GM12878 (cell line): ENCODE measurements around the gene C1orf21. TPM values are rescaled to one million over a fixed set of nuclear protein-coding genes. Genes with fewer than 3 reads are reported as not detected.

ENCODE experiments used
- ATAC-seq: fragments of 200-7000 bp; cut with Tn5 transposase; 3 replicates; pipeline ENCODE4 v1.9.1; 2020; ENCODE audit warnings: mild to moderate bottlenecking, moderate library complexity
- BruUV-seq: library from RNA; stranded (reverse); fragments of 400-500 nt; replicated peaks from 2 replicates; lab custom pipeline; 2021; lab: Mats Ljungman, UMichigan
- CTCF ChIA-PET: fragments of 300-600 bp; sonication (Branson Sonifier 250); formaldehyde crosslinking; extraction: SDS; loops from one replicate; lab custom pipeline; 2021; ENCODE audit warnings: inconsistent platforms; lab: Yijun Ruan, JAX
- POLR2A ChIA-PET: fragments of 350-600 bp; formaldehyde crosslinking; extraction: SDS; loops from one replicate; lab custom pipeline; 2021; ENCODE audit warnings: inconsistent platforms; lab: Charles Lee
- RAD21 ChIA-PET: fragments of 300-600 bp; sonication (Branson Sonifier 250); formaldehyde crosslinking; loops from one replicate; lab custom pipeline; 2023; ENCODE audit warnings: antibody characterized with exemption; ENCODE audit not compliant: unreplicated experiment; lab: Charles Lee
- SMC1A ChIA-PET: fragments of 300-600 bp; sonication (Branson Sonifier 250); formaldehyde crosslinking; loops from one replicate; lab custom pipeline; 2023; ENCODE audit not compliant: unreplicated experiment, uncharacterized antibody; lab: Charles Lee
- DNase-seq: peaks from one replicate; pipeline ENCODE4 v3.0.0-alpha.2; 2011; ENCODE audit warnings: low read depth, low spot score
- FAIRE-seq: peaks from 3 replicates; lab custom pipeline; 2011; peaks lifted over from hg19 to GRCh38; lab: Jason Lieb, UNC
- H2AFZ ChIP-seq: 2 replicates; pipeline ENCODE4 v1.6.0; 2011; ENCODE audit warnings: low read depth, low read length, control low read depth; ENCODE audit not compliant: control insufficient read depth
- H3K27ac ChIP-seq: 2 replicates; pipeline ENCODE4 v1.5.1; 2011; ENCODE audit warnings: control low read depth; ENCODE audit not compliant: control insufficient read depth, insufficient read depth
- H3K27me3 ChIP-seq, 2 experiments: replicated peaks in 1 of 2; 2 replicates each; pipeline versions ENCODE4 v1.6.0 to v1.6.1; 2011; ENCODE audit warnings: low read length in 1 of 2; ENCODE audit not compliant: control insufficient read depth in 2 of 2, insufficient read depth in 2 of 2
- H3K36me3 ChIP-seq, 2 experiments: 2 replicates each; pipeline ENCODE4 v1.5.1; 2011; ENCODE audit warnings: low read length in 1 of 2; ENCODE audit not compliant: control insufficient read depth in 2 of 2, insufficient read depth in 2 of 2
- H3K4me1 ChIP-seq: 2 replicates; pipeline ENCODE4 v1.6.1; 2011; ENCODE audit warnings: mild to moderate bottlenecking, low read length, moderate library complexity, mixed read lengths; ENCODE audit not compliant: control insufficient read depth, insufficient read depth
- H3K4me2 ChIP-seq: 2 replicates; pipeline ENCODE4 v1.6.0; 2011; ENCODE audit warnings: control low read depth; ENCODE audit not compliant: control insufficient read depth, insufficient read depth
- H3K4me3 ChIP-seq: fragments of 200-600 bp; sonication (generic); 2 replicates; pipeline ENCODE4 v1.5.1; 2016
- H3K79me2 ChIP-seq: 2 replicates; pipeline ENCODE4 v1.6.0; 2011; ENCODE audit warnings: low read length; ENCODE audit not compliant: control insufficient read depth, insufficient read depth
- H3K9ac ChIP-seq: 2 replicates; pipeline ENCODE4 v1.8.0; 2011; ENCODE audit warnings: low read length, control low read depth, mixed read lengths; ENCODE audit not compliant: control insufficient read depth, insufficient read depth
- H3K9me3 ChIP-seq: replicated peaks from 3 replicates; pipeline ENCODE4 v1.5.1; 2011; ENCODE audit warnings: mild to moderate bottlenecking, low read length; ENCODE audit not compliant: control insufficient read depth, insufficient read depth
- H4K20me1 ChIP-seq: 2 replicates; pipeline ENCODE4 v1.6.0; 2011; ENCODE audit not compliant: control insufficient read depth, insufficient read depth
- BMI1 ChIP-seq: fragments of 450-650 bp; IDR thresholded peaks from 2 replicates; pipeline ENCODE4 v1.6.1; 2016; ENCODE audit warnings: mild to moderate bottlenecking, moderate library complexity, borderline replicate concordance
- CHD2 ChIP-seq: IDR thresholded peaks from 2 replicates; pipeline ENCODE4 v1.6.1; 2011; ENCODE audit warnings: low read depth, low read length, improper control_type of control experiment, borderline replicate concordance
- EGR1 ChIP-seq, 2 experiments: IDR thresholded peaks; 1 replicate in 1 of 2; 2 replicates in 1 of 2; pipeline ENCODE4 v1.6.1; 2011 to 2012; ENCODE audit warnings: low read depth in 2 of 2, low read length in 2 of 2, borderline replicate concordance in 1 of 2, mild to moderate bottlenecking in 1 of 2, moderate library complexity in 1 of 2
- FOXK2 ChIP-seq: fragments of 450-650 bp; IDR thresholded peaks from 2 replicates; pipeline ENCODE4 v1.6.1; 2017; ENCODE audit warnings: mild to moderate bottlenecking, moderate library complexity
- HDAC2 ChIP-seq: fragments of 200-600 bp; sonication (generic); IDR thresholded peaks from 2 replicates; pipeline ENCODE4 v1.6.1; 2017
- MYB ChIP-seq: fragments of 150-350 bp; IDR thresholded peaks from 2 replicates; pipeline ENCODE4 v1.6.1; 2014; ENCODE audit warnings: mild to moderate bottlenecking, low read depth, low read length, borderline replicate concordance
- NRF1 ChIP-seq: conservative IDR thresholded peaks from 2 replicates; pipeline ENCODE4 v1.6.1; 2011; ENCODE audit warnings: mild to moderate bottlenecking, low read depth, low read length, improper control_type of control experiment
- POLR2A ChIP-seq: IDR thresholded peaks from 2 replicates; pipeline ENCODE4 v1.6.1; 2011; ENCODE audit warnings: low read depth, mild to moderate bottlenecking, low read length
- RB1 ChIP-seq: fragments of 450-650 bp; formaldehyde crosslinking; IDR thresholded peaks from 2 replicates; pipeline ENCODE4 v1.6.1; 2017; ENCODE audit warnings: mild to moderate bottlenecking, borderline replicate concordance
- SMC3 ChIP-seq: IDR thresholded peaks from 2 replicates; pipeline ENCODE4 v1.6.1; 2011; ENCODE audit warnings: low read length, improper control_type of control experiment, borderline replicate concordance
- SREBF2 ChIP-seq: IDR thresholded peaks from 2 replicates; pipeline ENCODE4 v1.6.1; 2012; ENCODE audit warnings: mild to moderate bottlenecking, low read length
- WRNIP1 ChIP-seq: IDR thresholded peaks from 2 replicates; pipeline ENCODE4 v1.6.1; 2011; ENCODE audit warnings: low read depth, low read length, improper control_type of control experiment, borderline replicate concordance
- ZNF217 ChIP-seq: fragments of 450-650 bp; IDR thresholded peaks from 2 replicates; pipeline ENCODE4 v1.6.1; 2017; ENCODE audit warnings: antibody characterized with exemption, mild to moderate bottlenecking
- WGBS: methylation state at CpG from one replicate; pipeline ENCODE4 v1.1.6; 2016; ENCODE audit warnings: low lambda C conversion rate; ENCODE audit not compliant: insufficient replicate concordance, insufficient coverage; ENCODE audit errors: missing lambda C conversion rate; 5-methylcytosine and 5-hydroxymethylcytosine counted together
- in situ Hi-C: fragments of 300-500 bp; cut with MboI; formaldehyde crosslinking; loops from 9 replicates; pipeline ENCODE4 v1.14.3; 2018; ENCODE audit warnings: mixed read lengths
- intact Hi-C: fragments of 100-400 bp; cut with micrococcal nuclease; formaldehyde crosslinking; loops from one replicate; pipeline ENCODE4 v1.14.2; 2022; ENCODE audit not compliant: unreplicated experiment
- polyA plus RNA-seq, 11 experiments: library from polyadenylated mRNA; depleted of rRNA in 4 of 11; unstranded in 6 of 11; stranded (reverse) in 5 of 11; fragments of >200 nt; fragmentation: Nextera tagmentation in 4 of 11; fragmentation: Illumina TruSeq in 1 of 11; extraction: Ambion mirVana in 4 of 11; extraction: Trizol in 1 of 11; gene quantifications; 1 replicate in 1 of 11; 2 replicates in 10 of 11; pipeline versions ENCODE4 v1.2.1 to v1.2.3, GENCODE V29; 2011 to 2016; ENCODE audit warnings: inconsistent platforms in 2 of 11, missing spikeins in 2 of 11, low read depth in 1 of 11
- total RNA-seq, 4 experiments: library from RNA; depleted of rRNA in 3 of 4; stranded (reverse); fragments of >200 nt in 3 of 4; fragmentation: Illumina TruSeq in 1 of 4; extraction: Trizol in 1 of 4; gene quantifications; 2 replicates each; pipeline versions ENCODE4 v1.2.1 to v1.2.3, GENCODE V29; 2013 to 2021
- TF ChIP-seq, protein P1 (sequence below): IDR thresholded peaks from 2 replicates; pipeline ENCODE4 v1.6.1; 2012; ENCODE audit warnings: low read length, inconsistent platforms
- TF ChIP-seq, protein P2 (sequence below): fragments of 450-650 bp; formaldehyde crosslinking; IDR thresholded peaks from 2 replicates; pipeline ENCODE4 v1.4.0; 2020; ENCODE audit warnings: mild to moderate bottlenecking, moderate library complexity
- TF ChIP-seq, protein P3 (sequence below): fragments of 450-650 bp; formaldehyde crosslinking; IDR thresholded peaks from 2 replicates; pipeline ENCODE4 v1.5.0; 2022; ENCODE audit warnings: mild to moderate bottlenecking, missing genetic modification characterization

Gene C1orf21
- total and polyA plus RNA-seq, 10 of the 15 experiments (the other 5 are each of a cell fraction or from before 2014, with no cell fraction given): 0.03 to 1.6 (median 0.17) TPM; not detected in 3

DNA sequence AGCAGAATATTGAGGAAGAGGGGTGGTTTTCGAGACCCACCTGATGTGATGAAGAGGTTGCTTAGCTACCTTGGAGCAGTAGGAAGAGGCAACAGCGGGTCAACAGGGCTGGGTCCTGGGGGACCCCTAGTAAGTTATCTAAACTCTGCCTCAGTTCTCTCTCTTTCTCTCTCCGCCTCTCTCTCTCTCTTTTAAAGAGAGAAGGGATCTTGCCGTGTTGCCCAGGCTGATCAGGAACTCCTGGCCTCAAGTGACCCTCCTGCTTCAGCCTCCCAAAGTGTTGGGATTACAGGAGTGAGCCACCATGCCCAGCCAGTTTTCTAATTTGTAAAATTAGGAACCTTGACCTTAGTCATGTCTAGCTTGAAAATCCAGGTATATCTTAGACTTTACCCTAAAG, 77.9 kb downstream of the C1orf21 start:
- Histone ChIP-seq H3K4me1 (no peaks in the 10 kb centered on the region), H3K9me3 (no peaks in the 10 kb centered on the region; the same call in 2 of the 3 replicates), H3K79me2 (no peaks in the 10 kb centered on the region), H3K4me3 (no peak overlapping the region), H3K27me3 (no peaks in the 10 kb centered on the region), H3K4me2 (no peak overlapping the region), H2AFZ (no peak overlapping the region), H3K27ac (no peak overlapping the region), H4K20me1 (0 out of 2 replicates have a peak, but pooled peaks cover 3% of the 10 kb centered on the region), H3K9ac (no peak overlapping the region), H3K36me3 (no peaks in the 10 kb centered on the region)
- ChIA-PET CTCF (no interaction called here), POLR2A (no interaction called here), SMC1A (interaction anchor here (2.0 kb wide), 1 partner anchor 12 kb away, joined by 7 read pairs; no protein-coding TSS in a partner anchor), RAD21 (interaction anchor here (0.7 kb wide), 1 partner anchor 200 kb away, joined by 3 read pairs; no protein-coding TSS in a partner anchor)
- 0% methylated on average over 4 of the region's 4 CpGs for WGBS
- FAIRE-seq: no peak
- no peak for ATAC-seq
- intact Hi-C loops (no loop called here), in situ Hi-C loops (no loop called here)
- no peak for DNase-seq
- no TSS peak for BruUV-seq
- TF ChIP-seq, protein P1, sequence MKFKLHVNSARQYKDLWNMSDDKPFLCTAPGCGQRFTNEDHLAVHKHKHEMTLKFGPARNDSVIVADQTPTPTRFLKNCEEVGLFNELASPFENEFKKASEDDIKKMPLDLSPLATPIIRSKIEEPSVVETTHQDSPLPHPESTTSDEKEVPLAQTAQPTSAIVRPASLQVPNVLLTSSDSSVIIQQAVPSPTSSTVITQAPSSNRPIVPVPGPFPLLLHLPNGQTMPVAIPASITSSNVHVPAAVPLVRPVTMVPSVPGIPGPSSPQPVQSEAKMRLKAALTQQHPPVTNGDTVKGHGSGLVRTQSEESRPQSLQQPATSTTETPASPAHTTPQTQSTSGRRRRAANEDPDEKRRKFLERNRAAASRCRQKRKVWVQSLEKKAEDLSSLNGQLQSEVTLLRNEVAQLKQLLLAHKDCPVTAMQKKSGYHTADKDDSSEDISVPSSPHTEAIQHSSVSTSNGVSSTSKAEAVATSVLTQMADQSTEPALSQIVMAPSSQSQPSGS: no peak
- TF ChIP-seq NRF1: no peak
- TF ChIP-seq BMI1: no peak
- no peak for TF ChIP-seq EGR1 (IDR thresholded peaks at IDR 0.05; ENCODE audit: borderline replicate concordance in 1 of 2, low read depth in 2 of 2, low read length in 2 of 2)
- no peak for TF ChIP-seq SMC3
- no peak for TF ChIP-seq SREBF2
- no peak for TF ChIP-seq HDAC2
- TF ChIP-seq, protein P2, sequence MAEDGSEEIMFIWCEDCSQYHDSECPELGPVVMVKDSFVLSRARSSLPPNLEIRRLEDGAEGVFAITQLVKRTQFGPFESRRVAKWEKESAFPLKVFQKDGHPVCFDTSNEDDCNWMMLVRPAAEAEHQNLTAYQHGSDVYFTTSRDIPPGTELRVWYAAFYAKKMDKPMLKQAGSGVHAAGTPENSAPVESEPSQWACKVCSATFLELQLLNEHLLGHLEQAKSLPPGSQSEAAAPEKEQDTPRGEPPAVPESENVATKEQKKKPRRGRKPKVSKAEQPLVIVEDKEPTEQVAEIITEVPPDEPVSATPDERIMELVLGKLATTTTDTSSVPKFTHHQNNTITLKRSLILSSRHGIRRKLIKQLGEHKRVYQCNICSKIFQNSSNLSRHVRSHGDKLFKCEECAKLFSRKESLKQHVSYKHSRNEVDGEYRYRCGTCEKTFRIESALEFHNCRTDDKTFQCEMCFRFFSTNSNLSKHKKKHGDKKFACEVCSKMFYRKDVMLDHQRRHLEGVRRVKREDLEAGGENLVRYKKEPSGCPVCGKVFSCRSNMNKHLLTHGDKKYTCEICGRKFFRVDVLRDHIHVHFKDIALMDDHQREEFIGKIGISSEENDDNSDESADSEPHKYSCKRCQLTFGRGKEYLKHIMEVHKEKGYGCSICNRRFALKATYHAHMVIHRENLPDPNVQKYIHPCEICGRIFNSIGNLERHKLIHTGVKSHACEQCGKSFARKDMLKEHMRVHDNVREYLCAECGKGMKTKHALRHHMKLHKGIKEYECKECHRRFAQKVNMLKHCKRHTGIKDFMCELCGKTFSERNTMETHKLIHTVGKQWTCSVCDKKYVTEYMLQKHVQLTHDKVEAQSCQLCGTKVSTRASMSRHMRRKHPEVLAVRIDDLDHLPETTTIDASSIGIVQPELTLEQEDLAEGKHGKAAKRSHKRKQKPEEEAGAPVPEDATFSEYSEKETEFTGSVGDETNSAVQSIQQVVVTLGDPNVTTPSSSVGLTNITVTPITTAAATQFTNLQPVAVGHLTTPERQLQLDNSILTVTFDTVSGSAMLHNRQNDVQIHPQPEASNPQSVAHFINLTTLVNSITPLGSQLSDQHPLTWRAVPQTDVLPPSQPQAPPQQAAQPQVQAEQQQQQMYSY (CRISPR knock-in tag): no peak
- TF ChIP-seq ZNF217: no peak
- no peak for TF ChIP-seq RB1
- TF ChIP-seq WRNIP1: no peak
- no peak for TF ChIP-seq CHD2
- TF ChIP-seq MYB: no peak
- no peak for TF ChIP-seq POLR2A
- TF ChIP-seq FOXK2: no peak
- TF ChIP-seq, protein P3, sequence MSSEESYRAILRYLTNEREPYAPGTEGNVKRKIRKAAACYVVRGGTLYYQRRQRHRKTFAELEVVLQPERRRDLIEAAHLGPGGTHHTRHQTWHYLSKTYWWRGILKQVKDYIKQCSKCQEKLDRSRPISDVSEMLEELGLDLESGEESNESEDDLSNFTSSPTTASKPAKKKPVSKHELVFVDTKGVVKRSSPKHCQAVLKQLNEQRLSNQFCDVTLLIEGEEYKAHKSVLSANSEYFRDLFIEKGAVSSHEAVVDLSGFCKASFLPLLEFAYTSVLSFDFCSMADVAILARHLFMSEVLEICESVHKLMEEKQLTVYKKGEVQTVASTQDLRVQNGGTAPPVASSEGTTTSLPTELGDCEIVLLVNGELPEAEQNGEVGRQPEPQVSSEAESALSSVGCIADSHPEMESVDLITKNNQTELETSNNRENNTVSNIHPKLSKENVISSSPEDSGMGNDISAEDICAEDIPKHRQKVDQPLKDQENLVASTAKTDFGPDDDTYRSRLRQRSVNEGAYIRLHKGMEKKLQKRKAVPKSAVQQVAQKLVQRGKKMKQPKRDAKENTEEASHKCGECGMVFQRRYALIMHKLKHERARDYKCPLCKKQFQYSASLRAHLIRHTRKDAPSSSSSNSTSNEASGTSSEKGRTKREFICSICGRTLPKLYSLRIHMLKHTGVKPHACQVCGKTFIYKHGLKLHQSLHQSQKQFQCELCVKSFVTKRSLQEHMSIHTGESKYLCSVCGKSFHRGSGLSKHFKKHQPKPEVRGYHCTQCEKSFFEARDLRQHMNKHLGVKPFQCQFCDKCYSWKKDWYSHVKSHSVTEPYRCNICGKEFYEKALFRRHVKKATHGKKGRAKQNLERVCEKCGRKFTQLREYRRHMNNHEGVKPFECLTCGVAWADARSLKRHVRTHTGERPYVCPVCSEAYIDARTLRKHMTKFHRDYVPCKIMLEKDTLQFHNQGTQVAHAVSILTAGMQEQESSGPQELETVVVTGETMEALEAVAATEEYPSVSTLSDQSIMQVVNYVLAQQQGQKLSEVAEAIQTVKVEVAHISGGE (CRISPR knock-in tag): no peak
